CD14-positive monocyte (primary cell): ENCODE measurements around the gene CLEC11A. TPM values are rescaled to one million over a fixed set of nuclear protein-coding genes. Genes with fewer than 3 reads are reported as not detected.

Source experiments
- DNase-seq, 3 donors: peaks; one replicate each; pipeline ENCODE4 v3.0.0-alpha.2; 2011 to 2022
- H2AFZ ChIP-seq: 2 replicates; pipeline ENCODE4 v1.6.0; 2012; ENCODE audit warnings: mild to moderate bottlenecking, low read depth, low read length, inconsistent platforms; ENCODE audit not compliant: insufficient read depth, poor library complexity, severe bottlenecking
- H3K27ac ChIP-seq, 2 donors: 1 replicate in 1 of 2; 2 replicates in 1 of 2; pipeline ENCODE4 v1.5.1; 2012 to 2013; ENCODE audit warnings: low read length in 2 of 2, control low read depth in 1 of 2, inconsistent platforms in 1 of 2, low read depth in 1 of 2, mild to moderate bottlenecking in 1 of 2
- H3K27me3 ChIP-seq, 2 donors: one replicate each; pipeline versions ENCODE4 v1.6.0 to v1.6.1; 2011 to 2013; ENCODE audit warnings: low read length in 2 of 2; ENCODE audit not compliant: control insufficient read depth in 2 of 2, insufficient read depth in 2 of 2
- H3K36me3 ChIP-seq, 2 donors: replicated peaks in 1 of 2; 1 replicate in 1 of 2; 2 replicates in 1 of 2; pipeline versions ENCODE4 v1.5.1 to v1.6.1; 2012 to 2013; ENCODE audit warnings: low read length in 2 of 2, control low read depth in 1 of 2, inconsistent platforms in 1 of 2, mild to moderate bottlenecking in 1 of 2; ENCODE audit not compliant: insufficient read depth in 2 of 2, control insufficient read depth in 1 of 2
- H3K4me1 ChIP-seq, 2 donors: 1 replicate in 1 of 2; 2 replicates in 1 of 2; pipeline versions ENCODE4 v1.5.1 to v1.6.1; 2012 to 2013; ENCODE audit warnings: low read length in 2 of 2, control low read depth in 1 of 2, inconsistent platforms in 1 of 2, mild to moderate bottlenecking in 1 of 2, moderate library complexity in 1 of 2; ENCODE audit not compliant: insufficient read depth in 2 of 2, control insufficient read depth in 1 of 2
- H3K4me2 ChIP-seq: replicated peaks from 2 replicates; pipeline ENCODE3; 2012; ENCODE audit warnings: low read length, moderate library complexity, mild to moderate bottlenecking; ENCODE audit not compliant: poor library complexity, severe bottlenecking; ENCODE audit errors: extremely low read depth
- H3K4me3 ChIP-seq, 3 experiments: fragments of 200-600 bp in 1 of 3; sonication (generic) in 1 of 3; replicated peaks in 1 of 3; 1 replicate in 2 of 3; 2 replicates in 1 of 3; pipeline ENCODE4 v1.5.1; 2011 to 2013; ENCODE audit warnings: low read length in 3 of 3, mild to moderate bottlenecking in 3 of 3, control low read depth in 2 of 3, low read depth in 2 of 3, inconsistent platforms in 1 of 3, moderate library complexity in 1 of 3
- H3K79me2 ChIP-seq: 2 replicates; pipeline ENCODE4 v1.6.0; 2012; ENCODE audit warnings: mild to moderate bottlenecking, control low read depth, inconsistent platforms, low read length, moderate library complexity; ENCODE audit not compliant: insufficient read depth
- H3K9ac ChIP-seq: 2 replicates; pipeline ENCODE4 v1.6.0; 2017; ENCODE audit warnings: low read length, mild to moderate bottlenecking; ENCODE audit not compliant: insufficient read depth, poor library complexity, severe bottlenecking
- H3K9me3 ChIP-seq, 2 donors: replicated peaks in 1 of 2; 1 replicate in 1 of 2; 2 replicates in 1 of 2; pipeline versions ENCODE4 v1.5.1 to v1.6.1; 2012 to 2013; ENCODE audit warnings: low read length in 2 of 2, control low read depth in 1 of 2; ENCODE audit not compliant: control insufficient read depth in 1 of 2, insufficient read depth in 1 of 2
- H4K20me1 ChIP-seq: 2 replicates; pipeline ENCODE4 v1.6.0; 2012; ENCODE audit warnings: mild to moderate bottlenecking, low read length, control low read depth, moderate library complexity; ENCODE audit not compliant: insufficient read depth
- H3K27ac Mint-ChIP-seq, 7 donors: one replicate each; pipeline ENCODE4 v1.8.0; 2020; ENCODE audit warnings: mild to moderate bottlenecking in 7 of 7, mixed read lengths in 7 of 7, moderate library complexity in 6 of 7, inconsistent platforms in 2 of 7
- H3K27me3 Mint-ChIP-seq, 3 donors: one replicate each; pipeline ENCODE4 v1.8.0; 2021 to 2022; ENCODE audit warnings: low read depth in 3 of 3, mild to moderate bottlenecking in 3 of 3, mixed read lengths in 3 of 3, moderate library complexity in 3 of 3, inconsistent platforms in 1 of 3
- H3K36me3 Mint-ChIP-seq, 2 donors: one replicate each; pipeline ENCODE4 v1.8.0; 2020; ENCODE audit warnings: mixed read lengths in 2 of 2, inconsistent platforms in 1 of 2, mild to moderate bottlenecking in 1 of 2
- H3K4me1 Mint-ChIP-seq: one replicate; pipeline ENCODE4 v1.8.0; 2020; ENCODE audit warnings: mild to moderate bottlenecking, mixed read lengths
- H3K4me3 Mint-ChIP-seq, 2 donors: one replicate each; pipeline ENCODE4 v1.8.0; 2020; ENCODE audit warnings: mild to moderate bottlenecking in 2 of 2, mixed read lengths in 2 of 2, moderate library complexity in 1 of 2
- H3K9me3 Mint-ChIP-seq, 7 donors: one replicate each; pipeline ENCODE4 v1.8.0; 2020 to 2022; ENCODE audit warnings: mixed read lengths in 7 of 7, mild to moderate bottlenecking in 6 of 7, moderate library complexity in 6 of 7, inconsistent platforms in 2 of 7
- WGBS: methylation state at CpG from one replicate; pipeline ENCODE4 v1.1.5; 2013; ENCODE audit warnings: missing lambda C conversion rate; ENCODE audit not compliant: insufficient coverage; 5-methylcytosine and 5-hydroxymethylcytosine counted together
- intact Hi-C, 2 donors: fragments of 100-400 bp; cut with micrococcal nuclease; formaldehyde crosslinking; loops; one replicate each; pipeline versions ENCODE4 v1.15.0 to v1.15.1; 2023
- polyA plus RNA-seq, 3 donors: library from polyadenylated mRNA; depleted of rRNA in 1 of 3; unstranded in 2 of 3; stranded (reverse) in 1 of 3; fragments of 300-500 nt in 2 of 3; fragments of >200 nt in 1 of 3; fragmentation: Illumina TruSeq in 2 of 3; gene quantifications; 1 replicate in 2 of 3; 2 replicates in 1 of 3; pipeline ENCODE4 v1.2.3, GENCODE V29; 2012 to 2021
- TF ChIP-seq, protein P1 (sequence below): fragments of 200-600 bp; IDR thresholded peaks from one replicate; pipeline ENCODE4 v1.8.0; 2022; ENCODE audit warnings: antibody characterized with exemption, mild to moderate bottlenecking

CLEC11A gene
- polyA plus RNA-seq, 3 donors = 8.2 to 49.1 (median 12.4) TPM

DNA sequence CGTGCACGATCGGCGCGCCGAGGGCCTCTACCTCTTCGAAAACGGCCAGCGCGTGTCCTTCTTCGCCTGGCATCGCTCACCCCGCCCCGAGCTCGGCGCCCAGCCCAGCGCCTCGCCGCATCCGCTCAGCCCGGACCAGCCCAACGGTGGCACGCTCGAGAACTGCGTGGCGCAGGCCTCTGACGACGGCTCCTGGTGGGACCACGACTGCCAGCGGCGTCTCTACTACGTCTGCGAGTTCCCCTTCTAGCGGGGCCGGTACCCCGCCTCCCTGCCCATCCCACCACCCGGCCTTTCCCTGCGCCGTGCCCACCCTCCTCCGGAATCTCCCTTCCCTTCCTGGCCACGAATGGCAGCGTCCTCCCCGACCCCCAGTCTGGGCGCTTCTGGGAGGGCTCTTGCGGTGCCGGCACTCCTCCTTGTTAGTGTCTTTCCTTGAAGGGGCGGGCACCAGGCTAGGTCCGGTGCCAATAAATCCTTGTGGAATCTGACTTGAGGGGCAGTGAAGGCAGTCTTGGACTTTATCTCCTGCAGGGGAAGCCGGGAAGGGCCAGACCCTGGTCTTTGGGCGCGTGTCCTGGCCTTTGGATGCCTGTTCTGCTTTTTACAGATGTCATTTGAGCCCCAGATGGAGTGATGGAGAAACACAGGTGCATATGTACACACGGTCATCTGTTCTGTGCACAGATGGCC lies 2.2 kb downstream of the CLEC11A start:
- peaks cover 0 to 29% of the 10 kb centered on the region in 2 donors for H3K27me3 ChIP-seq
- Mint-ChIP-seq H3K4me3 (peak overlapping the region; percentile 85 to 96), H3K9me3 (peaks cover 0 to 30% (median 14%) of the 10 kb centered on the region in 7 donors), H3K4me1 (peaks cover 57% of the 10 kb centered on the region), H3K27ac (peak overlapping the region in 6 of 7 donors; percentile 51 to 89 (median 72)), H3K36me3 (peaks cover 0 to 8% of the 10 kb centered on the region in 2 donors), H3K27me3 (peaks cover 36 to 71% (median 65%) of the 10 kb centered on the region in 3 donors)
- intact Hi-C loops = no loop called here
- H3K27ac ChIP-seq = peak overlapping the region; percentile 27 to 68
- DNase-seq = no peak
- no peaks in the 10 kb centered on the region for H3K36me3 ChIP-seq
- 7% methylated on average over 49 of the region's 52 CpGs for WGBS
- peaks cover 10% of the 10 kb centered on the region for H3K79me2 ChIP-seq
- H3K4me3 ChIP-seq = peak overlapping the region; percentile 51 to 78 (median 62)
- peak overlapping the region; percentile 83 for H2AFZ ChIP-seq
- H3K9ac ChIP-seq = peak overlapping the region; percentile 54
- H4K20me1 ChIP-seq = no peaks in the 10 kb centered on the region
- no peaks in the 10 kb centered on the region for H3K9me3 ChIP-seq
- H3K4me2 ChIP-seq = peak overlapping the region; percentile 85
- TF ChIP-seq, protein P1, sequence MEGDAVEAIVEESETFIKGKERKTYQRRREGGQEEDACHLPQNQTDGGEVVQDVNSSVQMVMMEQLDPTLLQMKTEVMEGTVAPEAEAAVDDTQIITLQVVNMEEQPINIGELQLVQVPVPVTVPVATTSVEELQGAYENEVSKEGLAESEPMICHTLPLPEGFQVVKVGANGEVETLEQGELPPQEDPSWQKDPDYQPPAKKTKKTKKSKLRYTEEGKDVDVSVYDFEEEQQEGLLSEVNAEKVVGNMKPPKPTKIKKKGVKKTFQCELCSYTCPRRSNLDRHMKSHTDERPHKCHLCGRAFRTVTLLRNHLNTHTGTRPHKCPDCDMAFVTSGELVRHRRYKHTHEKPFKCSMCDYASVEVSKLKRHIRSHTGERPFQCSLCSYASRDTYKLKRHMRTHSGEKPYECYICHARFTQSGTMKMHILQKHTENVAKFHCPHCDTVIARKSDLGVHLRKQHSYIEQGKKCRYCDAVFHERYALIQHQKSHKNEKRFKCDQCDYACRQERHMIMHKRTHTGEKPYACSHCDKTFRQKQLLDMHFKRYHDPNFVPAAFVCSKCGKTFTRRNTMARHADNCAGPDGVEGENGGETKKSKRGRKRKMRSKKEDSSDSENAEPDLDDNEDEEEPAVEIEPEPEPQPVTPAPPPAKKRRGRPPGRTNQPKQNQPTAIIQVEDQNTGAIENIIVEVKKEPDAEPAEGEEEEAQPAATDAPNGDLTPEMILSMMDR = no peak
- peaks cover 37 to 55% of the 10 kb centered on the region in 2 donors for H3K4me1 ChIP-seq

DNA sequence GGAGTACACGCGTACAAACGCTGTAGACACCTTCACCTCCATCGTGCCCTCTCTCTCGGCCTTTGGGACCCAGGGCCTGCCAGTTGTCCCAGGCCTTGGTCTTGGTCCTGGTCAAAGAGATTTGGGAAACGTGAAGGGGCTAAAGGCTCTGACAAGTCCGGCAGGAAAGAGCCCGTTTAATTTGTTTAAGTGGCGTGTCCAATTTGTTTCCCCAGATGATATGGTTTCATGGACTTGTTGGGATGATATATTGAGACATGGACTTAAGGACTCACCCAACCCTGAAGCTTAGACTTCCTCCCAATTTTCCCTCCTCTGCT lies 2.7 kb downstream of the CLEC11A start:
- Histone ChIP-seq H2AFZ (peak overlapping the region; percentile 83), H3K4me3 (peak overlapping the region in 1 of 3 experiments; percentile 78), H3K27me3 (peaks cover 0 to 25% of the 10 kb centered on the region in 2 donors), H3K27ac (peak overlapping the region in 1 of 2 donors; percentile 68), H3K4me1 (peaks cover 37 to 55% of the 10 kb centered on the region in 2 donors), H3K9ac (no peak overlapping the region), H4K20me1 (no peaks in the 10 kb centered on the region), H3K79me2 (peaks cover 10% of the 10 kb centered on the region), H3K4me2 (peak overlapping the region; percentile 85), H3K36me3 (no peaks in the 10 kb centered on the region), H3K9me3 (no peaks in the 10 kb centered on the region)
- Mint-ChIP-seq H3K4me3 (peak overlapping the region; percentile 85 to 96), H3K27me3 (peaks cover 34 to 66% (median 62%) of the 10 kb centered on the region in 3 donors), H3K36me3 (peaks cover 0 to 8% of the 10 kb centered on the region in 2 donors), H3K4me1 (peaks cover 52% of the 10 kb centered on the region), H3K9me3 (peaks cover 0 to 30% (median 14%) of the 10 kb centered on the region in 7 donors), H3K27ac (peak overlapping the region in 2 of 7 donors; percentile 51 to 70)
- DNase-seq = no peak
- intact Hi-C loops = no loop called here
- 79% methylated on average over 8 of the region's 9 CpGs for WGBS
- TF ChIP-seq, protein P1 = no peak
